Mesenchymal stem cell (in vitro differentiated cells and primary cell): ENCODE results near the gene NDST1.

ENCODE experiments used
- DNase-seq: peaks from one replicate; pipeline ENCODE4 v3.0.0-alpha.2; 2013
- H2AFZ ChIP-seq: one replicate; pipeline ENCODE4 v1.6.1; 2013; ENCODE audit warnings: low read depth, mild to moderate bottlenecking, control low read depth, inconsistent platforms, low read length, moderate library complexity
- H2AK5ac ChIP-seq: 2 replicates; pipeline ENCODE4 v1.6.1; 2013; ENCODE audit warnings: low read length, moderate library complexity, mild to moderate bottlenecking, inconsistent platforms; ENCODE audit not compliant: severe bottlenecking
- H2BK120ac ChIP-seq: one replicate; pipeline ENCODE4 v1.6.1; 2013; ENCODE audit warnings: low read depth, mild to moderate bottlenecking, inconsistent platforms, low read length, moderate library complexity
- H2BK12ac ChIP-seq, 2 experiments: one replicate each; pipeline ENCODE4 v1.6.1; 2013; ENCODE audit warnings: inconsistent platforms in 2 of 2, low read length in 2 of 2, mild to moderate bottlenecking in 2 of 2, moderate library complexity in 2 of 2, control low read depth in 1 of 2
- H2BK15ac ChIP-seq: one replicate; pipeline ENCODE4 v1.6.1; 2013; ENCODE audit warnings: mild to moderate bottlenecking, low read depth, inconsistent platforms; ENCODE audit not compliant: poor library complexity, severe bottlenecking
- H2BK5ac ChIP-seq: 2 replicates; pipeline ENCODE4 v1.6.1; 2013; ENCODE audit warnings: low read depth, mild to moderate bottlenecking, low read length, control low read depth, inconsistent platforms; ENCODE audit not compliant: poor library complexity, severe bottlenecking
- H3K14ac ChIP-seq, 2 experiments: one replicate each; pipeline ENCODE4 v1.6.1; 2013; ENCODE audit warnings: inconsistent platforms in 2 of 2, low read length in 2 of 2, control low read depth in 1 of 2, mild to moderate bottlenecking in 1 of 2, moderate library complexity in 1 of 2
- H3K18ac ChIP-seq, 2 experiments: one replicate each; pipeline ENCODE4 v1.6.1; 2013; ENCODE audit warnings: inconsistent platforms in 2 of 2, low read length in 2 of 2, control low read depth in 1 of 2, low read depth in 1 of 2, mild to moderate bottlenecking in 1 of 2
- H3K23ac ChIP-seq, 2 experiments: one replicate each; pipeline ENCODE4 v1.6.1; 2013; ENCODE audit warnings: inconsistent platforms in 2 of 2, low read length in 2 of 2, mild to moderate bottlenecking in 2 of 2, moderate library complexity in 2 of 2, control low read depth in 1 of 2
- H3K27ac ChIP-seq: 2 replicates; pipeline ENCODE4 v1.5.1; 2013; ENCODE audit warnings: mild to moderate bottlenecking, moderate library complexity, low read length, control low read depth, inconsistent platforms; ENCODE audit not compliant: poor library complexity, severe bottlenecking
- H3K27me3 ChIP-seq, 2 experiments: 2 replicates each; pipeline versions ENCODE4 v1.6.1 to v1.7.0; 2013; ENCODE audit warnings: low read length in 2 of 2, mild to moderate bottlenecking in 2 of 2, moderate library complexity in 2 of 2, control low read depth in 1 of 2, inconsistent platforms in 1 of 2; ENCODE audit not compliant: control insufficient read depth in 1 of 2, insufficient read depth in 1 of 2
- H3K36me3 ChIP-seq, 2 experiments: 2 replicates each; pipeline versions ENCODE4 v1.6.1 to v1.7.0; 2013; ENCODE audit warnings: low read length in 2 of 2, control low read depth in 1 of 2, inconsistent platforms in 1 of 2, low read depth in 1 of 2, mild to moderate bottlenecking in 1 of 2; ENCODE audit not compliant: insufficient read depth in 2 of 2, control insufficient read depth in 1 of 2
- H3K4ac ChIP-seq, 2 experiments: one replicate each; pipeline ENCODE4 v1.6.1; 2013; ENCODE audit warnings: inconsistent platforms in 2 of 2, low read length in 2 of 2, mild to moderate bottlenecking in 2 of 2, moderate library complexity in 2 of 2, control low read depth in 1 of 2, low read depth in 1 of 2
- H3K4me1 ChIP-seq: 2 replicates; pipeline ENCODE4 v1.6.1; 2013; ENCODE audit warnings: low read depth, low read length, control low read depth; ENCODE audit not compliant: control insufficient read depth, insufficient read depth
- H3K4me2 ChIP-seq: 2 replicates; pipeline ENCODE4 v1.6.1; 2013; ENCODE audit warnings: low read length, mild to moderate bottlenecking, inconsistent platforms; ENCODE audit not compliant: poor library complexity, severe bottlenecking
- H3K4me3 ChIP-seq, 2 experiments: 2 replicates each; pipeline versions ENCODE4 v1.5.1 to v1.7.0; 2013; ENCODE audit warnings: low read length in 2 of 2, mild to moderate bottlenecking in 2 of 2, control low read depth in 1 of 2, low read depth in 1 of 2; ENCODE audit not compliant: insufficient read depth in 1 of 2
- H3K79me1 ChIP-seq: replicated peaks from 2 replicates; pipeline ENCODE4 v1.6.1; 2013; ENCODE audit warnings: mild to moderate bottlenecking, control low read depth, low read length, inconsistent platforms; ENCODE audit not compliant: poor library complexity, severe bottlenecking
- H3K9ac ChIP-seq: 2 replicates; pipeline ENCODE4 v1.7.0; 2013; ENCODE audit warnings: mild to moderate bottlenecking, low read length, moderate library complexity
- H3K9me3 ChIP-seq: 2 replicates; pipeline ENCODE4 v1.7.0; 2013; ENCODE audit warnings: mild to moderate bottlenecking, low read length; ENCODE audit not compliant: control insufficient read depth
- H4K8ac ChIP-seq: one replicate; pipeline ENCODE4 v1.6.1; 2013; ENCODE audit warnings: inconsistent platforms, mild to moderate bottlenecking, low read length, moderate library complexity
- H4K91ac ChIP-seq: one replicate; pipeline ENCODE4 v1.6.1; 2013; ENCODE audit warnings: mild to moderate bottlenecking, low read length, inconsistent platforms
- WGBS: methylation state at CpG from one replicate; pipeline ENCODE4 v1.1.7; 2013; ENCODE audit warnings: mixed read lengths; 5-methylcytosine and 5-hydroxymethylcytosine counted together

Gene NDST1

GRCh38 chr5:150553911-150554310, 46.0 kb downstream of the NDST1 start:
- WGBS, result no CpG with 5 or more reads among the region's 8 CpGs
- Histone ChIP-seq H2BK5ac (no peak overlapping the region), H3K9ac (no peak overlapping the region), H3K27ac (no peak overlapping the region), H2BK15ac (no peak overlapping the region), H4K8ac (no peak overlapping the region), H3K9me3 (no peaks in the 10 kb centered on the region), H2BK120ac (no peak overlapping the region), H3K23ac (no peak overlapping the region), H3K4me2 (no peak overlapping the region), H3K36me3 (peaks cover 81 to 95% of the 10 kb centered on the region in 2 experiments), H4K91ac (no peak overlapping the region), H2BK12ac (no peak overlapping the region), H2AFZ (no peak overlapping the region), H3K4me1 (peaks cover 8% of the 10 kb centered on the region), H2AK5ac (no peak overlapping the region), H3K14ac (no peak overlapping the region), H3K18ac (no peak overlapping the region), H3K79me1 (peaks cover 38% of the 10 kb centered on the region), H3K4me3 (no peak overlapping the region), H3K4ac (no peak overlapping the region), H3K27me3 (no peaks in the 10 kb centered on the region)
- DNase-seq, result no peak

- Histone ChIP-seq H2AFZ (no peak overlapping the region), H2BK15ac (no peak overlapping the region), H3K4me2 (no peak overlapping the region), H3K14ac (no peak overlapping the region), H3K27me3 (no peaks in the 10 kb centered on the region), H2BK120ac (no peak overlapping the region), H3K23ac (no peak overlapping the region), H3K9ac (no peak overlapping the region), H3K4me3 (no peak overlapping the region), H3K4me1 (peaks cover 15% of the 10 kb centered on the region), H3K9me3 (no peaks in the 10 kb centered on the region), H3K79me1 (peaks cover 32% of the 10 kb centered on the region), H4K8ac (no peak overlapping the region), H3K36me3 (peaks cover 77 to 88% of the 10 kb centered on the region in 2 experiments), H2BK5ac (no peak overlapping the region), H3K27ac (no peak overlapping the region), H3K4ac (no peak overlapping the region), H2BK12ac (no peak overlapping the region), H3K18ac (no peak overlapping the region), H2AK5ac (no peak overlapping the region), H4K91ac (no peak overlapping the region)
- 96% methylated on average over 8 of the region's 8 CpGs for WGBS
- no peak for DNase-seq
Observed at GRCh38 chr5:150554857-150555256, 46.9 kb downstream of the NDST1 start.

GRCh38 chr5:150556106-150556505, 48.2 kb downstream of the NDST1 start:
- no peak overlapping the region for H3K4me3 ChIP-seq
- no peak overlapping the region for H3K18ac ChIP-seq
- no peak overlapping the region for H3K4ac ChIP-seq
- no peak overlapping the region for H3K27ac ChIP-seq
- no peak overlapping the region for H3K14ac ChIP-seq
- peaks cover 18% of the 10 kb centered on the region for H3K4me1 ChIP-seq
- no peak overlapping the region for H4K8ac ChIP-seq
- H2AFZ ChIP-seq, result no peak overlapping the region
- H3K9me3 ChIP-seq, result no peaks in the 10 kb centered on the region
- no peak overlapping the region for H2BK5ac ChIP-seq
- no peak overlapping the region for H2BK120ac ChIP-seq
- H3K9ac ChIP-seq, result no peak overlapping the region
- H3K79me1 ChIP-seq, result peaks cover 27% of the 10 kb centered on the region
- WGBS, result 82% methylated on average over 3 of the region's 3 CpGs
- no peak overlapping the region for H4K91ac ChIP-seq
- no peaks in the 10 kb centered on the region for H3K27me3 ChIP-seq
- no peak overlapping the region for H2BK12ac ChIP-seq
- H2AK5ac ChIP-seq, result no peak overlapping the region
- H3K36me3 ChIP-seq, result peaks cover 67 to 76% of the 10 kb centered on the region in 2 experiments
- no peak overlapping the region for H2BK15ac ChIP-seq
- H3K4me2 ChIP-seq, result no peak overlapping the region
- no peak overlapping the region for H3K23ac ChIP-seq
- no peak for DNase-seq

GRCh38 chr5:150556859-150557508, 49.1 kb downstream of the NDST1 start:
- Histone ChIP-seq H2BK15ac (no peak overlapping the region), H4K91ac (no peak overlapping the region), H2BK5ac (no peak overlapping the region), H3K79me1 (peaks cover 24% of the 10 kb centered on the region), H2BK120ac (no peak overlapping the region), H3K4me1 (peaks cover 20% of the 10 kb centered on the region), H3K23ac (no peak overlapping the region), H3K4ac (no peak overlapping the region), H3K36me3 (peaks cover 59 to 67% of the 10 kb centered on the region in 2 experiments), H3K14ac (no peak overlapping the region), H2BK12ac (no peak overlapping the region), H3K27me3 (no peaks in the 10 kb centered on the region), H3K4me2 (no peak overlapping the region), H4K8ac (no peak overlapping the region), H3K27ac (peak overlapping the region; percentile 19), H3K4me3 (no peak overlapping the region), H2AK5ac (no peak overlapping the region), H3K18ac (no peak overlapping the region), H3K9me3 (no peaks in the 10 kb centered on the region), H3K9ac (peak overlapping the region; percentile 26), H2AFZ (no peak overlapping the region)
- WGBS, result 82% methylated on average over 7 of the region's 7 CpGs
- no peak for DNase-seq
